GM12878 (cell line): ENCODE measurements around the gene SAMD7. TPM values are rescaled to one million over a fixed set of nuclear protein-coding genes. Genes with fewer than 3 reads are reported as not detected.

Experiments
- ATAC-seq: fragments of 200-7000 bp; cut with Tn5 transposase; 3 replicates; pipeline ENCODE4 v1.9.1; 2020; ENCODE audit warnings: mild to moderate bottlenecking, moderate library complexity
- BruUV-seq: library from RNA; stranded (reverse); fragments of 400-500 nt; replicated peaks from 2 replicates; lab custom pipeline; 2021; lab: Mats Ljungman, UMichigan
- CTCF ChIA-PET: fragments of 300-600 bp; sonication (Branson Sonifier 250); formaldehyde crosslinking; extraction: SDS; loops from one replicate; lab custom pipeline; 2021; ENCODE audit warnings: inconsistent platforms; lab: Yijun Ruan, JAX
- POLR2A ChIA-PET: fragments of 350-600 bp; formaldehyde crosslinking; extraction: SDS; loops from one replicate; lab custom pipeline; 2021; ENCODE audit warnings: inconsistent platforms; lab: Charles Lee
- RAD21 ChIA-PET: fragments of 300-600 bp; sonication (Branson Sonifier 250); formaldehyde crosslinking; loops from one replicate; lab custom pipeline; 2023; ENCODE audit warnings: antibody characterized with exemption; ENCODE audit not compliant: unreplicated experiment; lab: Charles Lee
- SMC1A ChIA-PET: fragments of 300-600 bp; sonication (Branson Sonifier 250); formaldehyde crosslinking; loops from one replicate; lab custom pipeline; 2023; ENCODE audit not compliant: unreplicated experiment, uncharacterized antibody; lab: Charles Lee
- DNase-seq: peaks from one replicate; pipeline ENCODE4 v3.0.0-alpha.2; 2011; ENCODE audit warnings: low read depth, low spot score
- FAIRE-seq: peaks from 3 replicates; lab custom pipeline; 2011; peaks lifted over from hg19 to GRCh38; lab: Jason Lieb, UNC
- H2AFZ ChIP-seq: 2 replicates; pipeline ENCODE4 v1.6.0; 2011; ENCODE audit warnings: low read depth, low read length, control low read depth; ENCODE audit not compliant: control insufficient read depth
- H3K27ac ChIP-seq: 2 replicates; pipeline ENCODE4 v1.5.1; 2011; ENCODE audit warnings: control low read depth; ENCODE audit not compliant: control insufficient read depth, insufficient read depth
- H3K27me3 ChIP-seq, 2 experiments: replicated peaks in 1 of 2; 2 replicates each; pipeline versions ENCODE4 v1.6.0 to v1.6.1; 2011; ENCODE audit warnings: low read length in 1 of 2; ENCODE audit not compliant: control insufficient read depth in 2 of 2, insufficient read depth in 2 of 2
- H3K36me3 ChIP-seq, 2 experiments: 2 replicates each; pipeline ENCODE4 v1.5.1; 2011; ENCODE audit warnings: low read length in 1 of 2; ENCODE audit not compliant: control insufficient read depth in 2 of 2, insufficient read depth in 2 of 2
- H3K4me1 ChIP-seq: 2 replicates; pipeline ENCODE4 v1.6.1; 2011; ENCODE audit warnings: mild to moderate bottlenecking, low read length, moderate library complexity, mixed read lengths; ENCODE audit not compliant: control insufficient read depth, insufficient read depth
- H3K4me2 ChIP-seq: 2 replicates; pipeline ENCODE4 v1.6.0; 2011; ENCODE audit warnings: control low read depth; ENCODE audit not compliant: control insufficient read depth, insufficient read depth
- H3K4me3 ChIP-seq: fragments of 200-600 bp; sonication (generic); 2 replicates; pipeline ENCODE4 v1.5.1; 2016
- H3K79me2 ChIP-seq: 2 replicates; pipeline ENCODE4 v1.6.0; 2011; ENCODE audit warnings: low read length; ENCODE audit not compliant: control insufficient read depth, insufficient read depth
- H3K9ac ChIP-seq: 2 replicates; pipeline ENCODE4 v1.8.0; 2011; ENCODE audit warnings: low read length, control low read depth, mixed read lengths; ENCODE audit not compliant: control insufficient read depth, insufficient read depth
- H3K9me3 ChIP-seq: replicated peaks from 3 replicates; pipeline ENCODE4 v1.5.1; 2011; ENCODE audit warnings: mild to moderate bottlenecking, low read length; ENCODE audit not compliant: control insufficient read depth, insufficient read depth
- H4K20me1 ChIP-seq: 2 replicates; pipeline ENCODE4 v1.6.0; 2011; ENCODE audit not compliant: control insufficient read depth, insufficient read depth
- CEBPB ChIP-seq, 2 experiments: fragments of 150-350 bp in 1 of 2; IDR thresholded peaks; 2 replicates each; pipeline ENCODE4 v1.6.1; 2012 to 2014; ENCODE audit warnings: low read depth in 2 of 2, low read length in 2 of 2, borderline replicate concordance in 1 of 2, inconsistent platforms in 1 of 2
- CHD2 ChIP-seq: IDR thresholded peaks from 2 replicates; pipeline ENCODE4 v1.6.1; 2011; ENCODE audit warnings: low read depth, low read length, improper control_type of control experiment, borderline replicate concordance
- EED ChIP-seq: sonication (generic); IDR thresholded peaks from 2 replicates; pipeline ENCODE4 v1.6.1; 2016; ENCODE audit warnings: antibody characterized with exemption, low read depth
- EGR1 ChIP-seq, 2 experiments: IDR thresholded peaks; 1 replicate in 1 of 2; 2 replicates in 1 of 2; pipeline ENCODE4 v1.6.1; 2011 to 2012; ENCODE audit warnings: low read depth in 2 of 2, low read length in 2 of 2, borderline replicate concordance in 1 of 2, mild to moderate bottlenecking in 1 of 2, moderate library complexity in 1 of 2
- ETV6 ChIP-seq, 2 experiments: fragments of 450-650 bp in 1 of 2; IDR thresholded peaks in 1 of 2; conservative IDR thresholded peaks in 1 of 2; 2 replicates each; pipeline ENCODE4 v1.6.1; 2014; ENCODE audit warnings: antibody characterized with exemption in 1 of 2, borderline replicate concordance in 1 of 2, low read depth in 1 of 2, mild to moderate bottlenecking in 1 of 2, moderate library complexity in 1 of 2
- EZH2 ChIP-seq: IDR thresholded peaks from 2 replicates; pipeline ENCODE4 v1.6.1; 2012; ENCODE audit warnings: low read depth, mild to moderate bottlenecking, control low read depth, inconsistent platforms, low read length, borderline replicate concordance; ENCODE audit not compliant: control insufficient read depth
- HDGF ChIP-seq: fragments of 450-650 bp; IDR thresholded peaks from 2 replicates; pipeline ENCODE4 v1.6.1; 2016; ENCODE audit warnings: antibody characterized with exemption
- IRF3 ChIP-seq: fragments of 450-650 bp; IDR thresholded peaks from 2 replicates; pipeline ENCODE4 v1.6.1; 2014; ENCODE audit warnings: mild to moderate bottlenecking
- JUNB ChIP-seq: IDR thresholded peaks from 2 replicates; pipeline ENCODE4 v1.6.1; 2016; ENCODE audit warnings: antibody characterized with exemption, mild to moderate bottlenecking
- MEF2B ChIP-seq: fragments of 450-650 bp; IDR thresholded peaks from 2 replicates; pipeline ENCODE4 v1.6.1; 2018; ENCODE audit warnings: mild to moderate bottlenecking, moderate library complexity; ENCODE audit not compliant: partially characterized antibody, poor library complexity, severe bottlenecking
- PBX3 ChIP-seq: IDR thresholded peaks from 2 replicates; pipeline ENCODE4 v1.6.1; 2011; ENCODE audit warnings: mild to moderate bottlenecking, low read depth, low read length, moderate library complexity; ENCODE audit not compliant: insufficient replicate concordance
- SREBF2 ChIP-seq: IDR thresholded peaks from 2 replicates; pipeline ENCODE4 v1.6.1; 2012; ENCODE audit warnings: mild to moderate bottlenecking, low read length
- TCF12 ChIP-seq: IDR thresholded peaks from 2 replicates; pipeline ENCODE4 v1.6.1; 2011; ENCODE audit warnings: low read depth, mild to moderate bottlenecking, low read length
- TCF3 ChIP-seq: IDR thresholded peaks from 2 replicates; pipeline ENCODE4 v1.6.1; 2012; ENCODE audit warnings: low read depth, mild to moderate bottlenecking, low read length, borderline replicate concordance; ENCODE audit not compliant: insufficient read depth
- YY1 ChIP-seq: IDR thresholded peaks from 2 replicates; pipeline ENCODE4 v1.6.1; 2011; ENCODE audit warnings: low read depth, mild to moderate bottlenecking, low read length
- ZZZ3 ChIP-seq: IDR thresholded peaks from 2 replicates; pipeline ENCODE4 v1.6.1; 2011; ENCODE audit warnings: low read depth; ENCODE audit not compliant: control insufficient read depth, insufficient read length
- WGBS: methylation state at CpG from one replicate; pipeline ENCODE4 v1.1.6; 2016; ENCODE audit warnings: low lambda C conversion rate; ENCODE audit not compliant: insufficient replicate concordance, insufficient coverage; ENCODE audit errors: missing lambda C conversion rate; 5-methylcytosine and 5-hydroxymethylcytosine counted together
- in situ Hi-C: fragments of 300-500 bp; cut with MboI; formaldehyde crosslinking; loops from 9 replicates; pipeline ENCODE4 v1.14.3; 2018; ENCODE audit warnings: mixed read lengths
- intact Hi-C: fragments of 100-400 bp; cut with micrococcal nuclease; formaldehyde crosslinking; loops from one replicate; pipeline ENCODE4 v1.14.2; 2022; ENCODE audit not compliant: unreplicated experiment
- polyA plus RNA-seq, 11 experiments: library from polyadenylated mRNA; depleted of rRNA in 4 of 11; unstranded in 6 of 11; stranded (reverse) in 5 of 11; fragments of >200 nt; fragmentation: Nextera tagmentation in 4 of 11; fragmentation: Illumina TruSeq in 1 of 11; extraction: Ambion mirVana in 4 of 11; extraction: Trizol in 1 of 11; gene quantifications; 1 replicate in 1 of 11; 2 replicates in 10 of 11; pipeline versions ENCODE4 v1.2.1 to v1.2.3, GENCODE V29; 2011 to 2016; ENCODE audit warnings: inconsistent platforms in 2 of 11, missing spikeins in 2 of 11, low read depth in 1 of 11
- total RNA-seq, 4 experiments: library from RNA; depleted of rRNA in 3 of 4; stranded (reverse); fragments of >200 nt in 3 of 4; fragmentation: Illumina TruSeq in 1 of 4; extraction: Trizol in 1 of 4; gene quantifications; 2 replicates each; pipeline versions ENCODE4 v1.2.1 to v1.2.3, GENCODE V29; 2013 to 2021

The SAMD7 gene
- total and polyA plus RNA-seq, 10 of the 15 experiments (the other 5 are each of a cell fraction or from before 2014, with no cell fraction given), result 0.03 to 0.11 (median 0.07) TPM; not detected in 3

- no peak for TF ChIP-seq YY1
- peak; percentile 14; the same call in 1 of the 2 replicates for TF ChIP-seq JUNB
Observed at GRCh38 chr3:169948559-169949448, 37.4 kb downstream of the SAMD7 start (continued).

GRCh38 chr3:169952045-169952444 is 40.7 kb downstream of the SAMD7 start:
- no TSS peak for BruUV-seq
- in situ Hi-C loops, result no loop called here

More at GRCh38 chr3:169952045-169952444, 40.7 kb downstream of the SAMD7 start:
- ChIA-PET CTCF (no interaction called here), RAD21 (no interaction called here), SMC1A (no interaction called here), POLR2A (no interaction called here)
- no peak overlapping the region for H3K27ac ChIP-seq
- peaks cover 2% of the 10 kb centered on the region for H3K9me3 ChIP-seq
- FAIRE-seq (no peak), DNase-seq (no peak), ATAC-seq (no peak)
- H3K9ac ChIP-seq, result no peak overlapping the region
- no peak overlapping the region for H3K4me3 ChIP-seq
- no peaks in the 10 kb centered on the region for H4K20me1 ChIP-seq
- intact Hi-C loops, result no loop called here
- no peak overlapping the region for H3K4me2 ChIP-seq
- no peaks in the 10 kb centered on the region for H3K79me2 ChIP-seq
- no peaks in the 10 kb centered on the region for H3K27me3 ChIP-seq
- H3K36me3 ChIP-seq, result no peaks in the 10 kb centered on the region
- TF ChIP-seq EGR1 (IDR thresholded peaks at IDR 0.05; ENCODE audit: borderline replicate concordance in 1 of 2, low read depth in 2 of 2, low read length in 2 of 2) (no peak), CEBPB (IDR thresholded peaks at IDR 0.05; ENCODE audit: borderline replicate concordance in 1 of 2, low read depth in 2 of 2, low read length in 2 of 2) (no peak), HDGF (no peak), TCF12 (no peak), EED (no peak), SREBF2 (no peak), EZH2 (no peak), IRF3 (no peak), ETV6 (conservative IDR thresholded peaks at IDR 0.05 in 1 of 2, IDR thresholded peaks at IDR 0.05 in 1 of 2; ENCODE audit: borderline replicate concordance in 1 of 2, low read depth in 1 of 2) (no peak), ZZZ3 (no peak), MEF2B (no peak), PBX3 (no peak), CHD2 (no peak), TCF3 (no peak)
- H2AFZ ChIP-seq, result no peak overlapping the region
- WGBS, result 100% methylated on average over 1 of the region's 1 CpG
- peaks cover 47% of the 10 kb centered on the region for H3K4me1 ChIP-seq
